ENCODE measurements around the gene SLC15A4.

DNA sequence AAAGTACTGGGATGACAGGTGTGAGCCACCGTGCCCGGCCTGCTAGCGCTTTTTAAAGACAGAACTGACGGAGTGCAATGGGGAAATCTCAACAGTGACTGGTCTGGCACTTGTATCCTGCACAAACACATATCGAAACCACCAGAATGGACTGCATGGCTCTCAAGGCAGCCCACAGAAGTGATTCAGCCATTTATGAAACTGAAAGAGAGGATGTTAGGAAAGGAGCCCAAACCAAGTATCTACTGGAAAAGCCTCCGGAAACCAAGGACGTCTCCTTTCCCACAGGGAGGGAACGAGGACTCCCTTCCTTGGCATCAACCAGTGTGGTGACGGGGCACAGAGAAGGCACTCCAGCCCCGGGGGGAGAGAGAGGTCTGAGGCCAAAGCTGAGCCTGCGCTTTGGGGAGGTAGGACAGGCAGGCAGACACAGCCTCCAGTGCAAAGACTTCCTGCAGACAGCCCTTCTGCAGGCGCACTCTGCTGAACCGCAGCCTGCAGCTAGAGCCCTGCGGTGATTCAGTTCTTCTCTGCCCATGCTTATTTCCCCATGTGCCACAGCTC is 16.5 kb downstream of the SLC15A4 start:
- TF ChIP-seq CTCF (IDR thresholded peaks at IDR 0.05 in 8 of 11, conservative IDR thresholded peaks at IDR 0.05 in 3 of 11) (no peak), POLR2A (IDR thresholded peaks at IDR 0.05) (no peak), POLR2AphosphoS5 (IDR thresholded peaks at IDR 0.05) (peak; percentile 25 to 54 (median 47))

Data from spleen (tissue), 7 donors.